ENCODE data around the gene OTUD6A.
"Not testable (repeated sequence)": the region's sequence is repeated elsewhere in the genome, so short reads cannot be mapped to it uniquely, and the experiment has no call there.

GRCh38 chrX:70111436-70112026, 49.3 kb downstream of the OTUD6A start:
- not testable (repeated sequence) for TF ChIP-seq EZH2 (IDR thresholded peaks at IDR 0.05)
- TF ChIP-seq, protein P1, sequence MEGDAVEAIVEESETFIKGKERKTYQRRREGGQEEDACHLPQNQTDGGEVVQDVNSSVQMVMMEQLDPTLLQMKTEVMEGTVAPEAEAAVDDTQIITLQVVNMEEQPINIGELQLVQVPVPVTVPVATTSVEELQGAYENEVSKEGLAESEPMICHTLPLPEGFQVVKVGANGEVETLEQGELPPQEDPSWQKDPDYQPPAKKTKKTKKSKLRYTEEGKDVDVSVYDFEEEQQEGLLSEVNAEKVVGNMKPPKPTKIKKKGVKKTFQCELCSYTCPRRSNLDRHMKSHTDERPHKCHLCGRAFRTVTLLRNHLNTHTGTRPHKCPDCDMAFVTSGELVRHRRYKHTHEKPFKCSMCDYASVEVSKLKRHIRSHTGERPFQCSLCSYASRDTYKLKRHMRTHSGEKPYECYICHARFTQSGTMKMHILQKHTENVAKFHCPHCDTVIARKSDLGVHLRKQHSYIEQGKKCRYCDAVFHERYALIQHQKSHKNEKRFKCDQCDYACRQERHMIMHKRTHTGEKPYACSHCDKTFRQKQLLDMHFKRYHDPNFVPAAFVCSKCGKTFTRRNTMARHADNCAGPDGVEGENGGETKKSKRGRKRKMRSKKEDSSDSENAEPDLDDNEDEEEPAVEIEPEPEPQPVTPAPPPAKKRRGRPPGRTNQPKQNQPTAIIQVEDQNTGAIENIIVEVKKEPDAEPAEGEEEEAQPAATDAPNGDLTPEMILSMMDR (IDR thresholded peaks at IDR 0.05), result not testable (repeated sequence)
